Measurements from ENCODE around the gene HOXD3. TPM values are rescaled to one million over a fixed set of nuclear protein-coding genes. Genes with fewer than 3 reads are reported as not detected.

HOXD3 gene
- total RNA-seq, 1 donor: 0.09 TPM

DNA sequence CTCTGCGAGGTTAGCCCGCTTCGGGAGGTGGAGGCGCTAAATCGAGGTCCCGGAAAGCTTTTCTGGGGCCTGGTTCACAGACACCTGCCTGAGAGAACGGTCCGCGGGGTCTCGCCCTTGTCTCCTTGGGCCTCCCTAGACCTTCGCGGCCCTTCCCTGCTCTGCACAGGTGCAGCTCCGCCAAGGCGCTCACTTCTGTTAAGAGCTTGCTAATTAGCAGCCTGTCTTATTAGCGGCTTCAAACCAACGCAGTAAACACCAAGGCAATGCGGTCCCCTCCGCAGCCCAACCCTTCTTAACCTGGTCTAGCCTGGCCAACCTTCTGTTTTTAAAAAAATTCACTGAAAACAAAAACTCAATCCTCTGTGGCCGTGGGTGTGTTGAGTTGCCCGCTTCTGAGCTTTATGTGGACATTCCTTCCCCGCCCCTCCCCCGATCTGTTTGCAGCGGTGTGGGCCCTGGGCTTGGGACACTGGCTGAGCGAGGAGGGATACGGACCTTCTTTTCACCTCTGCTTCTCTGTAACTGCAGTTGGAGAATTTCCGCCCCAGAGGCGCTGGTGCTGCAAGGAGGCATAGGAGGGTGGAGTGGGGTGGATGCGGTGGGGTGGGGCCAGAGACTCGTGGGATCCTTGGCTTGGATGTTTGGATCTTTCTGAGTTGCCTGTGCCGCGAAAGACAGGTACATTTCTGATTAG lies 9.2 kb upstream of the HOXD3 start:
- no peak for DNase-seq (ENCODE audit: low read depth)
- TF ChIP-seq, protein P1, sequence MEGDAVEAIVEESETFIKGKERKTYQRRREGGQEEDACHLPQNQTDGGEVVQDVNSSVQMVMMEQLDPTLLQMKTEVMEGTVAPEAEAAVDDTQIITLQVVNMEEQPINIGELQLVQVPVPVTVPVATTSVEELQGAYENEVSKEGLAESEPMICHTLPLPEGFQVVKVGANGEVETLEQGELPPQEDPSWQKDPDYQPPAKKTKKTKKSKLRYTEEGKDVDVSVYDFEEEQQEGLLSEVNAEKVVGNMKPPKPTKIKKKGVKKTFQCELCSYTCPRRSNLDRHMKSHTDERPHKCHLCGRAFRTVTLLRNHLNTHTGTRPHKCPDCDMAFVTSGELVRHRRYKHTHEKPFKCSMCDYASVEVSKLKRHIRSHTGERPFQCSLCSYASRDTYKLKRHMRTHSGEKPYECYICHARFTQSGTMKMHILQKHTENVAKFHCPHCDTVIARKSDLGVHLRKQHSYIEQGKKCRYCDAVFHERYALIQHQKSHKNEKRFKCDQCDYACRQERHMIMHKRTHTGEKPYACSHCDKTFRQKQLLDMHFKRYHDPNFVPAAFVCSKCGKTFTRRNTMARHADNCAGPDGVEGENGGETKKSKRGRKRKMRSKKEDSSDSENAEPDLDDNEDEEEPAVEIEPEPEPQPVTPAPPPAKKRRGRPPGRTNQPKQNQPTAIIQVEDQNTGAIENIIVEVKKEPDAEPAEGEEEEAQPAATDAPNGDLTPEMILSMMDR (IDR thresholded peaks at IDR 0.05; ENCODE audit: insufficient read depth, low read length): no peak
- H3K4me3 ChIP-seq (ENCODE audit: low read depth, low read length): no peak overlapping the region

DNA sequence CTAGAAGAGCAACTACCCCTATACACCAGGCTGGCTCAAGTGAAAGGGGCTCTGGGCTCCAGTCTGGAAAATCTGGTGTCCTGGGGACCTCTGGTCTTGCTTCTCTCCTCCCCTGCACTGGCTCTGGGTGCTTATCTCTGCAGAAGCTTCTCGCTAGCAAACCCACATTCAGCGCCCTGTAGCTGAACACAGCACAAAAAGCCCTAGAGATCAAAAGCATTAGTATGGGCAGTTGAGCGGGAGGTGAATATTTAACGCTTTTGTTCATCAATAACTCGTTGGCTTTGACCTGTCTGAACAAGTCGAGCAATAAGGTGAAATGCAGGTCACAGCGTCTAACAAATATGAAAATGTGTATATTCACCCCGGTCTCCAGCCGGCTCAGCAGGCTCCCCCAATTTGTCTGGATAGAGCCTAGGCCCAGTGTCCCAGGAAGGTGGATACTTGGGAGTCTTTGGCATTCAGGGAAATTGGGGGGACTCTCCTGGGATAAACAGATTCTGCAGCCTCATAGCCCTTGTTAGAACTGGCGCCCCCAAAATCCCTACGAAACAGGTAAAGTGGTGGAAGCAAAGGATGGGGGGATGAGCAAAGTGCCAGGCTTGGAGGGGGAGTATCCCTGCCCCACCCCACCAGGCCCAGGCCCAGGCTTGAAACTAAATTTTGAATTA lies 8.2 kb upstream of the HOXD3 start:
- TF ChIP-seq, protein P1 (IDR thresholded peaks at IDR 0.05; ENCODE audit: insufficient read depth, low read length): no peak
- no peak for DNase-seq (ENCODE audit: low read depth)
- no peak overlapping the region for H3K4me3 ChIP-seq (ENCODE audit: low read depth, low read length)

DNA sequence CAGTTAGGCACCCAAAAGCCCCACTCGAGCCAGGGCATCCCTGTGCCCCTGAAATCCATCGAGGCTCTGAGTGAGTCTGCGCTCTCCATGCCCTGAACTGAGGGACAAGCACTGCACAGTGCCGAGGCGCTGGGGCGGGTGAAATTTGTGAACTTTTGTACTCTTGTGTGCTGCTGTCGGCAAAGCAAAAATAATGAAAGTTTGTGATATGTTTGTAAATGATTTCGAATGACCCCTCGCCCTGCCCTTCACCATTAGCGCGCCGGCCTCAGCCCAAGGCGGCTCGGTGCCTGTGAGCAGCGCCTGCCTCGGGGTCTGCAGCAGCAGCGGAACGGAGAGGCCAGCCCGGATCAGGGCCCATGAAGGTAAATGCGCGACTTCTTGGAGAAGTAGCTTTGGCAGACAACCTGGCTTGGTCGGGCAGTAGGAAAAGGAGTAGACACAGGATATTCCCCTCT lies 7.6 kb upstream of the HOXD3 start:
- TF ChIP-seq, protein P1 (IDR thresholded peaks at IDR 0.05; ENCODE audit: insufficient read depth, low read length): no peak
- no peak for DNase-seq (ENCODE audit: low read depth)
- no peak overlapping the region for H3K4me3 ChIP-seq (ENCODE audit: low read depth, low read length)

DNA sequence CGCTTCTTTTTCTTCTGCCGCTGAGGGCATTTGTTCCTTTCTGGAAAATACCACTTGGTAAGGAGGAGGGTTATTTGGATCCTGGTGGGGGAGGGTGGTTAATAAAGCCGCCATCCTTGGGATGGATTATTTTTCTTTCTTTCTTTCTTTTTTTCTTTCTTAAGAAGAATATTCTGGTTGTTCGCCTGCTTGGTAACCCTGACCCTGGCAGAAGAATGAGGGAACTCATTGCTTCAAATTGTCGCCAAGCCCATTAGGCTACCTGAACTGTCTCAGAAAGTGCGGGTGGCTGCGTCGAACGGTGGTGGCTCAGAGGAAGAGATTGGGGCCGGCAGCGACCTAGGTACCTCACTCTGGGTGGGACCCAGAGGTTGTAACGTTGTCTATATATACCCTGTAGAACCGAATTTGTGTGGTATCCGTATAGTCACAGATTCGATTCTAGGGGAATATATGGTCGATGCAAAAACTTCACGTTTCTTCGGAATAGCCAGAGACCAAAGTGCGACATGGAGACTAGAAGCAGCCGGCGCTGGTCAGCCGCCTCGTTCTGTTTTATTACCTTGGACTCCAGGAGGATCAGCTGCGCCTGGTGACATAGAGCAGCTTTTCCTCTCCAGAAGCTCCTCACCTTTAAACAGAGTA lies 7.0 kb upstream of the HOXD3 start:
- no peak overlapping the region for H3K4me3 ChIP-seq (ENCODE audit: low read depth, low read length)
- TF ChIP-seq, protein P1 (IDR thresholded peaks at IDR 0.05; ENCODE audit: insufficient read depth, low read length): no peak
- DNase-seq (ENCODE audit: low read depth): no peak

DNA sequence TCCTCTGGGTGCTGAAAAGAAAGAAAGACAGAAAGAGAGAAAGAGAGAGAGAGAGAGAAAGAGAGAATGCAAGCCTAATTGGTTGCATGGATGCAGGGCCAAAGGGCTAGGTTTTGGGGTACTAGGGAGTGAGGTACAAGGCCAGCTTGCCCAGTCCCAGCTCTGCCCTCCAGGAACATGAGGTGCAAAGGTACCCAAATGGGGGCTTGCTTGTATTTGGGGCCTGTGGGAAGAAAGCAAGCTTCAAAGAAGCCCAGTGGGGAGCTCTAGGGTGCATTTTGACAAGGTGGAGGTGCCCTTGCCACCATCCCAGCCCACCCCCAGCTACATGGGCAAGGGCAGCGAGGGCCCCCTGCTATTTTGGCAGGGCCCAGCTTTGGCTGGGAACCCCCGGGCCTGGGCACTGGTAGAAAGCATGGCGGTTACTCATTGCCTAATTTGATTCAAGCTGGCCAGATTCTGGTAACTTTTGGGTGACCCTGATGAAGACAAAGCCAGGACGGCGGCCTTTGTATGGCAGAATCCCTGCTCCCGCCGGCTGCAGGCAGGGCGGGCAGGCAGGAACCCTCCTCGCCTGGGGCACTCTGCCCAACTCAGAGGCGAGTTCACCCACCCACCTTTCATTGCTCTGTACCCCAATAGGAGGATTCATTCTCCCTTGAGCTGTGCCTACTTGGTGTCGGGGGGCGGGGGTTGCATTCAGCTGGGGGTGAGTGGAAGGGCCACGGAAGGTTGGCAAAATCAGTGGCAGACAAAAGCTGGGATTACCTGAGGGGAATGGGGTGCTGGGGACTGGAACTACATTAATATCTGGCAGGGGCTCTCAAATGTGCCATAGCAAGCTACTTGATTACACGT lies 6.3 kb upstream of the HOXD3 start:
- no peak for DNase-seq (ENCODE audit: low read depth)
- TF ChIP-seq, protein P1 (IDR thresholded peaks at IDR 0.05; ENCODE audit: insufficient read depth, low read length): no peak
- no peak overlapping the region for H3K4me3 ChIP-seq (ENCODE audit: low read depth, low read length)
